NCI-H1092 treated with DMSO at 0.1 percent for 48 hours (cell line): Measurements from ENCODE around the gene TMEM43.

Source experiments
- DNase-seq: peaks from one replicate; lab custom pipeline; 2025; lab: John Stamatoyannopoulos, UW

The TMEM43 gene

GRCh38 chr3:14121859-14122258 is 3.0 kb upstream of the TMEM43 start:
- no peak for DNase-seq

GRCh38 chr3:14122301-14122700 is 2.6 kb upstream of the TMEM43 start:
- DNase-seq, result no peak

- no peak for DNase-seq
Measured at GRCh38 chr3:14123308-14124222, 1.3 kb upstream of the TMEM43 start.

- peak; percentile 43 for DNase-seq
Measured at GRCh38 chr3:14124223-14124614, 633 bp upstream of the TMEM43 start.

GRCh38 chr3:14125193-14126016 is 553 bp downstream of the TMEM43 start:
- peak; percentile 80 for DNase-seq

GRCh38 chr3:14126017-14126886 is 1.4 kb downstream of the TMEM43 start:
- no peak for DNase-seq

- DNase-seq, result no peak
Measured at GRCh38 chr3:14126887-14127505, 2.1 kb downstream of the TMEM43 start.

- DNase-seq, result no peak
Measured at GRCh38 chr3:14127516-14128161, 2.8 kb downstream of the TMEM43 start.

GRCh38 chr3:14128724-14129123 is 3.9 kb downstream of the TMEM43 start:
- no peak for DNase-seq

GRCh38 chr3:14129296-14129695 is 4.4 kb downstream of the TMEM43 start:
- no peak for DNase-seq

GRCh38 chr3:14130230-14130629 is 5.4 kb downstream of the TMEM43 start:
- DNase-seq, result no peak

GRCh38 chr3:14130707-14131106 is 5.9 kb downstream of the TMEM43 start:
- no peak for DNase-seq

GRCh38 chr3:14131134-14131533 is 6.3 kb downstream of the TMEM43 start:
- no peak for DNase-seq

GRCh38 chr3:14132120-14132519 is 7.3 kb downstream of the TMEM43 start:
- no peak for DNase-seq

- no peak for DNase-seq
Measured at GRCh38 chr3:14132689-14133088, 7.8 kb downstream of the TMEM43 start.

GRCh38 chr3:14133188-14133800 is 8.4 kb downstream of the TMEM43 start:
- DNase-seq, result no peak

- DNase-seq, result no peak
Measured at GRCh38 chr3:14133876-14134275, 9.0 kb downstream of the TMEM43 start.

GRCh38 chr3:14134291-14134690 is 9.4 kb downstream of the TMEM43 start:
- no peak for DNase-seq

GRCh38 chr3:14135581-14135980 is 10.7 kb downstream of the TMEM43 start:
- DNase-seq, result no peak

- no peak for DNase-seq
Measured at GRCh38 chr3:14137004-14137403, 12.2 kb downstream of the TMEM43 start.

GRCh38 chr3:14137445-14137844 is 12.6 kb downstream of the TMEM43 start:
- no peak for DNase-seq
